BE2C (cell line): ENCODE measurements around the gene CFAP77.

ENCODE experiments used
- DNase-seq: peaks from one replicate; pipeline ENCODE4 v3.0.0-alpha.2; 2020
- H3K27me3 ChIP-seq: fragments of 250-450 bp; sonication (Bioruptor Pico); 2 replicates; pipeline ENCODE4 v1.5.1; 2020; ENCODE audit warnings: mild to moderate bottlenecking
- H3K36me3 ChIP-seq: fragments of 250-450 bp; sonication (Bioruptor Pico); 2 replicates; pipeline ENCODE4 v1.5.1; 2020; ENCODE audit warnings: mild to moderate bottlenecking
- H3K4me1 ChIP-seq: fragments of 250-450 bp; sonication (Bioruptor Pico); 2 replicates; pipeline ENCODE4 v1.5.1; 2020
- H3K4me3 ChIP-seq: 2 replicates; pipeline ENCODE4 v1.5.1; 2011; ENCODE audit warnings: low read depth, low read length
- H3K9me3 ChIP-seq: fragments of 250-450 bp; sonication (Bioruptor Pico); 2 replicates; pipeline ENCODE4 v1.5.1; 2020
- CTCF ChIP-seq: IDR thresholded peaks from 2 replicates; pipeline ENCODE4 v1.5.1; 2012; ENCODE audit warnings: mild to moderate bottlenecking, low read depth, low read length

The CFAP77 gene

GRCh38 chr9:132485393-132485792, 75.4 kb downstream of the CFAP77 start:
- H3K27me3 ChIP-seq = no peaks in the 10 kb centered on the region
- TF ChIP-seq CTCF = no peak
- no peak for DNase-seq
- no peaks in the 10 kb centered on the region for H3K9me3 ChIP-seq
- H3K4me1 ChIP-seq = peaks cover 4% of the 10 kb centered on the region; the same call in 1 of the 2 replicates
- no peak overlapping the region for H3K4me3 ChIP-seq
- no peaks in the 10 kb centered on the region for H3K36me3 ChIP-seq

DNA sequence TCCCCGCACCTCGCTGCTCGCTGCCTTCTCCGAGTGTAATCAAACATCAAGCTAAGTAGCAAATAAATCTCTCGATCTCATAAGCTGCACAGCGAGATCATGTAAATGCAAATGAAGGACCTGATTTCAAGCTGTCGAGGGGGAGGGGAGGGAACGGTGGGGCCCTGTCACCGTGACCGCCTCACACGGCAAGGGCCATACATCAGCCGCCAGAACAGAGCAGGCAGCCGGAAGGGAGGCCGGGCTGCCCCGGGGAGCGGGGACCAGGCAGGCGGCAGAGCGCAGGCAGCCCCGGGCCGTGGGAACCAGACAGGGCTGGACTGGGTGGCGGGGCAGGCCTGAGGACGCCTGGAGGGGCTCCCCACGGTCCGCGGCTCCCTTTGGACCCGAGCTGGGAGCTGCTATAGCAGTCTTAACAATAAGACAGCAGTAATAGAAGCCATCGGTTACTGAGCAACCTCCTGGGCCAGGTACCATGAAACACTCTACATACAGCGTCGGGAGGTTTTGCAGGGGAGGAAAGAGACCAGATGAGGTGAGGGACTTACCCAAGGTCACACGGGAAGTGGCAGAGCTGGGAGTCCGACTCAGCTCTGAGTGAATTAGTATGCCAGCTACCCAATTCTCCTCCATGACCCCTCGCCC, 76.8 kb downstream of the CFAP77 start:
- DNase-seq = peak; percentile 31
- TF ChIP-seq CTCF = no peak

GRCh38 chr9:132487351-132487791, 77.4 kb downstream of the CFAP77 start:
- no peak overlapping the region for H3K4me3 ChIP-seq
- TF ChIP-seq CTCF = no peak

More for the DNA sequence above, 76.8 kb downstream of the CFAP77 start:
- no peaks in the 10 kb centered on the region for H3K27me3 ChIP-seq
- no peaks in the 10 kb centered on the region for H3K9me3 ChIP-seq
- no peak overlapping the region for H3K4me3 ChIP-seq
- H3K4me1 ChIP-seq = peaks cover 4% of the 10 kb centered on the region; the same call in 1 of the 2 replicates
- H3K36me3 ChIP-seq = no peaks in the 10 kb centered on the region

DNA sequence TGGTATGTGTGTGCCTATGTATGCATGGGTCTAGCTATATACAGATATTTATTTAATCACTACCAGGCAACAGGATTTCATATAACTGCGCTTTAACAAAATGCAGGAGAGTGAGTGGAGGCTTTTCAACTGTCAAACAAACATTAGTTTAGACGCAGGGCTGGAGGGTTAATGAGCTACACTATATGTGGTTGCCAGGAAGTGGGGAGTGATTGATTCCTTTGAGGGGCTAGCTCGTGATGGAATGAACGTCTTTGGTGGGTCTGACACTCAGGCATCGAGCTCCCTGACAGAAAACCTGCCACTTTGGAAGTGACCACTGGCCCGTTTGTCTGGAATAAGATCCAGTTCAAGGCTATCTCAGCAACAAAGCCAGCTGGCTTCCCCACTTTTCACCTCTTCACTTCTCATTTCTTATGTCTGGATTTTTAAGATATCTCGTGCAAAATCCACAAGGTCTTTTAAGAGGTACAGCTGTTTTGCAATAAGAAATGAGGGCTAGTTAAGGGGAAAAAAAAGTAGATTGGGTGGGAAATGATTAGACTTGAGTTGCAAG, 78.0 kb downstream of the CFAP77 start:
- Histone ChIP-seq H3K4me3 (no peak overlapping the region), H3K27me3 (no peaks in the 10 kb centered on the region), H3K9me3 (no peaks in the 10 kb centered on the region), H3K4me1 (peaks cover 4% of the 10 kb centered on the region; the same call in 1 of the 2 replicates), H3K36me3 (no peaks in the 10 kb centered on the region)
- no peak for TF ChIP-seq CTCF
- DNase-seq = no peak

More at GRCh38 chr9:132487351-132487791, 77.4 kb downstream of the CFAP77 start:
- Histone ChIP-seq H3K27me3 (no peaks in the 10 kb centered on the region), H3K36me3 (no peaks in the 10 kb centered on the region), H3K9me3 (no peaks in the 10 kb centered on the region), H3K4me1 (peaks cover 4% of the 10 kb centered on the region; the same call in 1 of the 2 replicates)
- no peak for DNase-seq

DNA sequence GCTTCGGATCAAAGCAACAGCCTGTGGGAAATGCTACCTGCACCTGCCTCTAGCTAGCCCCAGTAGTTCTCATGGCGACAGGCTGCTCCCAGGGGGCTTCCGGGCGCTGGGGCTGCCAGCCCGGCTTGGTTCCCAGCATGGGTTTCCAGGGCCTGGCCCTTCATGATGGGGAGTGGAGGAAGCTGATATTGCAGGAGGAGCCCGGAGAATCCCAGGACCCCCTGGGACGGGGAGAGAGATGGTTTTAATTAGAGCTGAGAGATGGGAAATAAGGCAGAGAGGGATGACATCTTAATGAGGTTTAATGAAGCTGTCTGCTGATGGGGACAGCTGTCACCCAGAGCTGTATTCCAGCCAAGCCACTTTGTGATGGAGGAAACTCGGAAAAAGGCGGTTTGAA, 78.6 kb downstream of the CFAP77 start:
- peak; percentile 60 for DNase-seq
- H3K36me3 ChIP-seq = no peaks in the 10 kb centered on the region
- TF ChIP-seq CTCF = no peak
- H3K9me3 ChIP-seq = no peaks in the 10 kb centered on the region
- peaks cover 4% of the 10 kb centered on the region; the same call in 1 of the 2 replicates for H3K4me1 ChIP-seq
- no peak overlapping the region for H3K4me3 ChIP-seq
- no peaks in the 10 kb centered on the region for H3K27me3 ChIP-seq

DNA sequence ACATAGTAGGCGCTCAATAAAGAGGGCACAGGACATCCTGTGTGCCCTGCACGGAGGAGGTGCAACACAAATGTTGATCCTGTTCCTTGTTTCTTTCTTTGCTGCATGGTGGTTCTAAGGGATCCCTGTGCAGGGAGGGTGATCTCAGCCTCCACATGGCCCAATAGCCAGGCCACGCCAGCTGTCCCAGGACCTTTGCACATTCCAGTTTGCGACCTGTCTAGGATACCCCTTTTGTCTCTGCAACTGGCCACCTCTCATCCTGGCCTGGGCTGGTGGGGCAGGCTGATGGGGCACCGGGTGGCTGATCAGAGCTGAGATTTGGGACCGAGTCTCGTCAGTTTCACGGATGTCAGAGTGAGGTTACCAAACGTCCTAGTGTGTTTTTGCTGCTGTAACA, 79.5 kb downstream of the CFAP77 start:
- no peaks in the 10 kb centered on the region for H3K27me3 ChIP-seq
- no peak for DNase-seq
- no peaks in the 10 kb centered on the region for H3K36me3 ChIP-seq
- TF ChIP-seq CTCF = no peak
- no peaks in the 10 kb centered on the region for H3K9me3 ChIP-seq
- no peak overlapping the region for H3K4me3 ChIP-seq
- peaks cover 4% of the 10 kb centered on the region; the same call in 1 of the 2 replicates for H3K4me1 ChIP-seq
